Nasal cavity respiratory epithelium epithelial cell of viscerocranial mucosa (primary cell): Measurements from ENCODE around the gene JADE3. TPM values are rescaled to one million over a fixed set of nuclear protein-coding genes. Genes with fewer than 3 reads are reported as not detected.

Experiments
- total RNA-seq: library from RNA; depleted of rRNA; stranded (reverse); fragments of >200 nt; gene quantifications from 2 replicates; pipeline ENCODE4 v1.2.3, GENCODE V29; 2014

JADE3 gene
- 6.8 and 10.7 TPM in 2 replicates for total RNA-seq

GRCh38 chrX:46912098-46912602 lies at the start of gene JADE3:
Gene JADE3 (plus strand): TSS chrX:46912421. CDS start chrX:46984895, 72,474 bp downstream.

GRCh38 chrX:47078129-47079043 lies 166.2 kb downstream of the JADE3 start, which contains the start of gene RGN:
Gene RGN (plus strand): TSS chrX:47078443. CDS start chrX:47081145, 2,702 bp downstream.

Other genes starting within 250 kb of the JADE3 start
- gene SLC9A7, start 153.3 kb upstream of the JADE3 start, total RNA-seq: 22.3 and 24.3 TPM in 2 replicates
- 19.8 and 23.8 TPM in 2 replicates for gene RP2, start 75.4 kb upstream of the JADE3 start, total RNA-seq
- under 0.01 and 0.28 TPM in 2 replicates for gene RGN, start 166.0 kb downstream of the JADE3 start, total RNA-seq
- gene NDUFB11, start 232.3 kb downstream of the JADE3 start, total RNA-seq: 28.8 and 32.5 TPM in 2 replicates
- gene RBM10, start 232.8 kb downstream of the JADE3 start, total RNA-seq: 31.4 and 50.2 TPM in 2 replicates